HG03442 (cell line): Measurements from ENCODE around the gene ZNF709.
A peak's percentile ranks its signal among the peaks of the same experiment; 100 is the strongest.
"Not testable (repeated sequence)": the region's sequence is repeated elsewhere in the genome, so short reads cannot be mapped to it uniquely, and the experiment has no call there.

Source experiments
- ATAC-seq: cut with Tn5 transposase; IDR thresholded peaks from one replicate; pipeline ENCODE4 v1.9.1; 2021; ENCODE audit warnings: mild to moderate bottlenecking, moderate library complexity; ENCODE audit not compliant: unreplicated experiment

The ZNF709 gene

GRCh38 chr19:12484371-12485051 lies at the start of gene ZNF709:
Gene ZNF709, minus strand, starts transcription at chr19:12484816. Its CDS starts 159 bp downstream, at chr19:12484657.
- ATAC-seq: peak; percentile 84

- no peak for ATAC-seq
These were observed 42.6 kb upstream of the ZNF709 start for GRCh38 chr19:12527034-12527836.

GRCh38 chr19:12526542-12526941 lies 41.9 kb upstream of the ZNF709 start:
- ATAC-seq: no peak

GRCh38 chr19:12521996-12522395 lies 37.4 kb upstream of the ZNF709 start:
- no peak for ATAC-seq

DNA sequence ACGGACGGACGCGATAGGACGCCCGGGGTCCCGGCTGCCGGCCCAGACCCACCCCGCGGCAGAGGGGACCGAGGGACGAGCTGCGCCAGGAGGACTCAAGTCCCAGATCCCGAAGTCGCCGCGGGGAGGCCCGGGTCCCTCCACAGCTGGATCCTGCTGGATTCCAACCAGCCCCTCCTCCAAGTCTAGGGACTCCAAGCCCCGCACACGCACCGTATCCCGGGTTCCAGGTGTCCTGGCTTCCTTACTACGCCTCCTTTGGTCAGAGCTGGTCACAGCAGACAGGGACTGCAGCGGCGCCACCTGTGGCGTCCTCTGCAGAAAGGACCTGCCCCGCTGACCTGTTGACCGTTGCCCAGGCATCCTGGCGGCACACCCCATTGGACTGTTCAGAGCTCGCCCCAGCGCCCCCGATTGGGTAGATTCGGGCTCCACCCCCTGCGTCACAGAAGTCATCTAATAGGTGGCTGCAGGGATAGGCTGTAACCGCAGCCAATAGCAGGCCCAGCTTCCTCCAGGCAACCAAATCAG lies 29.0 kb upstream of the ZNF709 start:
- no peak for ATAC-seq

DNA sequence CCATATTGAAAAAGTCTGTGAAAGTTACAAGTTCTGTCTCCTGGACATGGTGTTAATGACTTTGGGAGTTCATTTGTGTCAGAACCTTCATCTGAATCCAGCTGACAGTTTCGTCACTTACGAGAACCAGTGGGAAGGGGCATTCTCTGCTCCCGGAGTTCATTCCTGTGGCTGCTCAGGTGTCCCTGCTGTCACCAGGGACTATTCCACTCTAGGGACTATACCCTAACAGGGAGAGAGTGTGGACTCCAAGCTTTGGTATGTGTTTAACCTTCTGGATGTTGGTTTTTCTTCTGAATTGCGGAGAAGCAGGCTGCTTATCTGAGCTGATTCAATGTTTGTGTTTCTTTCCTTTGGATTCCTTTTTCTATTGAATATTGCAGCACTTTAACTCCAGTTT lies 12.4 kb upstream of the ZNF709 start:
- ATAC-seq: no peak

GRCh38 chr19:12496480-12496879 lies 11.9 kb upstream of the ZNF709 start:
- no peak for ATAC-seq

GRCh38 chr19:12495002-12495802 lies 10.6 kb upstream of the ZNF709 start:
- peak; percentile 95 for ATAC-seq

GRCh38 chr19:12494260-12494860 lies 9.7 kb upstream of the ZNF709 start:
- no peak for ATAC-seq

DNA sequence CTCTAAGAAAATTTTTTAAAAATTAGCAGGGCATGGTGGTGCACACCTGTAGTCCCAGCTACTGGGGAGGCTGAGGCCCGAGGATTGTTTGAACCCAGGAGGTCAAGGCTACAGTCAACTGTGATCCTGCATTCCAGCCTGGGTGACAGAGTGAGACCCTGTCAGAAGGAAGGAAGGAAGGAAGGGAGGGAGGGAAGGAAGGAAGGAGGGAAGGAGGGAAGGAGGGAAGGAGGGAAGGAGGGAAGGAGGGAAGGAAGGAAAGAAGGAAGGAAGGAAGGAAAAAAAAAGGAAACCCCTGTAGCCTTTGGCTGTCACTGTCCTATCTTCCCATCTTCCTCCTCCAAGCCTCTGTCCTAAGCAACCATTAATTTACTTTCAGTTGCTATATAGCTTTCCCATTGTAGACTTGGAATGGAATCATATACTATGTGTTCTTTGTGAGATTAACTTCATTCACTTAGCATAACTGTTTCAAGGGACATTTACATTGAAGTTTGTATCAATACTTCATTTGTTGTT lies 1.7 kb upstream of the ZNF709 start:
- ATAC-seq: not testable (repeated sequence)

DNA sequence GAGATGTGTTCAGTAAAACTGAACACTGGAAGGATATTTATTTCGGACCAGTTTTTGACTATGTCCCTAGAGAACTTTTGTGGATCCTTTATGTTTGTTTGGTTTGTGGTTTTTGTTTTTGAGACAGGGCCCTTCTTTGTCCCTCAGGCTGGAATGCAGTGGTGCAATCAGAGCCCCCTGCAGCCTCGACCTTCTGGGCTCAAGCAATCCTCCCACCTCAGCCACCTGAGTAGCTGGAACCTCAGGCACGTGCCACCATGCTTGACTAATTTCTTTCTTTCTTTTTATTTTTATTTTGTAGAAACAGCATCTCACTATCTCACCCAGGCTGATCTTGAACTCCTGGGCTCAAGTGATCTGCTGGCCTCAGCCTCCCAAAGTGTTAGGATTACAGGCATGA lies 955 bp upstream of the ZNF709 start:
- no peak for ATAC-seq

DNA sequence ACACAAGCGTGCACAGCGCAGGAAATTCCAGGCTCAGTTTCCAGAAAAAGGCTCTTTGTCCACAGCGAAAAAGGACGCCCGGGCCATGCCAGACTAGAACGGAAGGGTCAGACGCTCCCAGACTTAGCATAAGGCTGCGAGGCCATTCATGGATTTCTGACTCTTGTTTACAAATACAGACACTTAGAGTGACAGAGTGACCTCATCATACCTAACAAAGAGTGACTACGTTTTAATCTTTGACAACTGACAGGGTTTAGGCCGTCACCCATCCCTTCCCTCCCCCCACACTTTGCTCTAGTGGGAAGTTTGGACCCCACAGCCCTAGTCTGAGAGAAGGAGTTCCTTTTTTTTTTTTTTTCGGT lies 418 bp upstream of the ZNF709 start:
- ATAC-seq: peak; percentile 4

- ATAC-seq: no peak
These were observed 625 bp downstream of the ZNF709 start for GRCh38 chr19:12484011-12484370.

DNA sequence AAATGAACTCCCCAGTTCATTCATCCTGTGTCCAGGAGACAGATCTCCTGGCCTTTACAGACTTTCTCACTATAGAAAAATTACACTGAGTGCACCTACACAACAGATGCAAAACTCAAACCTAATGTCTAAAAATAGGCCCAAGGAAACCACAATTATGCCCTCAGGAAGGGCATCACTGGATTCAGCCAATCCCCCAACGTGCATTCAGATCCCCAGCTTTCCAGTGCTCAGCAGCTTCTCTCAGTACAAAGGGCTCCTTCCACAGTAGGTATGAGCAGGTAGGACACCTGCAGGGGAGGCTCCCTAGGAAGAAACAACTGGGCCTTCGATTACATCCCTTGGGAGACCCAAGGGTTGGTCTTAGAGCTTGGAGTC lies 2.1 kb downstream of the ZNF709 start:
- no peak for ATAC-seq

GRCh38 chr19:12481781-12482508 lies 2.7 kb downstream of the ZNF709 start:
- no peak for ATAC-seq

DNA sequence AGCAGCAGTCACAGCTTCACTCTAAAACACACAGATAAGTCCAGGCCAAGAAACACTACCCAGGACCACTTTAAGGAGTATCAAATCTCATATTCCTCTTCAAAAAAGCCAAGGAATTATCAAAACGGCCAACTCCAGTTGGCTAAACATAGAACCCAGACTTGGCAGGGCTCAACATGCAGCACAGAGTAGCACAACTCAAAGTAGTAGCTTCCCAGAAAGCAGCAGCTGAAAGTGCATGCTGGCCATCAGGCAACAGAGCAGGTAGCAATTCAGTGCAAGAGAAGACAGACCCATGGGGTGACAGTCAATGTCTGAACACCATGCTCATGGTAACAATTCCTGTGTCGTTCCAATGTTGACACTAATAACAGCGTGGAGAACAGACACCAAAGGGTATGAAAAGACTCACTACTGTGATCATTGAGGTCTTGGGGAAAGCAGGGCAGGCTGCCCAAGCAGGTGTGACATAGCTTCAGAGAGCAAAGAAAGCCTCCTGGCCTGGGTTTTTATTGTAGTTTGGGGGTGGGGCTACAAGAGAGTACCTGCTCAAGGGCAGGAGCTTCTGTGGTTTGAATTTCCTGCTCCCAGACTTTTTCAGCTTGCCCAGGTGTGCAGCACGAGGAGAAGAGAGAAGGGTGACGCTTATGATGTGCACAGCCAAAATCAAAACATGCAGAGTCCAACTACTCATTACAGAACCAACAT lies 6.2 kb downstream of the ZNF709 start:
- no peak for ATAC-seq

DNA sequence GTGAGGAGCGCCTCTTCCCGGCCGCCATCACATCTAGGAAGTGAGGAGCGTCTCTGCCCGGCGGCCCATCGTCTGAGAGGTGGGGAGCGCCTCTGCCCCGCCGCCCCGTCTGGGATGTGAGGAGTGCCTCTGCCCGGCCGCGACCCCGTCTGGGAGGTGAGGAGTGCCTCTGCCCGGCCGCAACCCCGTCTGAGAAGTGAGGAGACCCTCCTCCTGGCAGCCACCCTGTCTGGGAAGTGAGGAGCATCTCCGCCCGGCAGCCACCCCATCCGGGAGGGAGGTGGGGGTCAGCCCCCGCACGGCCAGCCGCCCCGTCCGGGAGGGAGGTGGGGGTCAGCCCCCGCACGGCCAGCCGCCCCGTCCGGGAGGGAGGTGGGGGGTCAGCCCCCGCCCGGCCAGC lies 17.0 kb downstream of the ZNF709 start:
- not testable (repeated sequence) for ATAC-seq

DNA sequence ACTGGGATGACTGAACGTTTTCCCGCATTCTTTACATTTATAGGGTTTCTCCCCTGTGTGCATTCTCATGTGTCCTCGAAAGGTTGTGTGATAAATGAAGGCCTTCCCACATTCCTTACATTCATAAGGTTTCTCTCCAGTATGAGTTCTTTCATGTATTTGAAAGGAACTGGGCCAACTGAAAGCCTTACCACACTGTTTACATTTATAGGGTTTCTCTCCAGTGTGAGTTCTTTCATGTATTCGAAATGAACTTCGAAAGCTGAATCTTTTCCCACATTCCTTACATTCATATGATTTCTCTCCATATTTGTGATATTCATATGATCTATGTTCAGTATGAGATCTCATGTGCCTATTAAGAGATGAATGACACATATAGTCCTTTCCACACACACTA lies 19.4 kb downstream of the ZNF709 start:
- ATAC-seq: no peak

DNA sequence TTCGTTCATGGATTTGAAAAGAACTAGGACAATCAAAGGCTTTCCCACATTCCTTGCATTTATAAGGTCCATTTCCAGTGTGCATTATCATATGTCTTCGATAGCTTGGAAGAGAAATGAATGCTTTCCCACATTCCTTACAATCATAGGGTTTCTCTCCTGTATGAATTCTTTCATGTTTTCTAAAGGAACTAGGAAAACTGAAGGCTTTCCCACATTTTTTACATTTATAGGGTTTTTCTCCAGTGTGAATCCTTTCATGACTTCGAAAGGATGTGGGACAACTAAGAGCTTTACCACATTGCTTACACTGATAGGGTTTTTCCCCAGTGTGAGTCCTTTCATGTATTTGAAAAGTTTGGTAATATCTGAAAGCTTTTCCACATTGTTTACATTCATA lies 19.8 kb downstream of the ZNF709 start:
- no peak for ATAC-seq

DNA sequence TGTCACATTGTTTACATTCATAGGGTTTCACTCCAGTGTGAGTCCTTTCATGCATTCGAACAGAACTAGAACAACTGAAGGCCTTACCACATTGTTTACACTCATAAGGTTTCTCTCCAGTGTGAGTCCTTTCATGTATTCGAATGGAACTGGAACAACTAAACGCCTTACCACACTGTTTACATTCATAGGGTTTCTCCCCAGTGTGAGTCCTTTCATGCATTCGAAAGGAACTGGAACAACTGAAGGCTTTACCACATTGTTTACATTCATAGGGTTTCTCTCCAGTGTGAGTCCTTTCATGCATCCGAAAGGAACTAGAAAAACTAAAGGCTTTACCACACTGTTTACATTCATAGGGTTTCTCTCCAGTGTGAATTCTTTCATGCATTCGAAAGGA lies 20.5 kb downstream of the ZNF709 start:
- ATAC-seq: not testable (repeated sequence)
